ENCODE data around the gene RAB19. TPM values are rescaled to one million over a fixed set of nuclear protein-coding genes. Genes with fewer than 3 reads are reported as not detected.

Gene RAB19
- total and polyA plus RNA-seq, 12 donors = not detected

- H3K27ac ChIP-seq = no peak overlapping the region
- no peaks in the 10 kb centered on the region for H3K9me3 ChIP-seq
- TF ChIP-seq, protein P1, sequence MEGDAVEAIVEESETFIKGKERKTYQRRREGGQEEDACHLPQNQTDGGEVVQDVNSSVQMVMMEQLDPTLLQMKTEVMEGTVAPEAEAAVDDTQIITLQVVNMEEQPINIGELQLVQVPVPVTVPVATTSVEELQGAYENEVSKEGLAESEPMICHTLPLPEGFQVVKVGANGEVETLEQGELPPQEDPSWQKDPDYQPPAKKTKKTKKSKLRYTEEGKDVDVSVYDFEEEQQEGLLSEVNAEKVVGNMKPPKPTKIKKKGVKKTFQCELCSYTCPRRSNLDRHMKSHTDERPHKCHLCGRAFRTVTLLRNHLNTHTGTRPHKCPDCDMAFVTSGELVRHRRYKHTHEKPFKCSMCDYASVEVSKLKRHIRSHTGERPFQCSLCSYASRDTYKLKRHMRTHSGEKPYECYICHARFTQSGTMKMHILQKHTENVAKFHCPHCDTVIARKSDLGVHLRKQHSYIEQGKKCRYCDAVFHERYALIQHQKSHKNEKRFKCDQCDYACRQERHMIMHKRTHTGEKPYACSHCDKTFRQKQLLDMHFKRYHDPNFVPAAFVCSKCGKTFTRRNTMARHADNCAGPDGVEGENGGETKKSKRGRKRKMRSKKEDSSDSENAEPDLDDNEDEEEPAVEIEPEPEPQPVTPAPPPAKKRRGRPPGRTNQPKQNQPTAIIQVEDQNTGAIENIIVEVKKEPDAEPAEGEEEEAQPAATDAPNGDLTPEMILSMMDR (IDR thresholded peaks at IDR 0.05) = no peak
- H3K27me3 ChIP-seq = peaks cover 0 to 9% (median 0%) of the 10 kb centered on the region in 7 donors
- DNase-seq (no peak), ATAC-seq (peak in 1 of 8 donors; percentile 59)
- no peak overlapping the region for H3K4me3 ChIP-seq
- intact Hi-C loops (cut with DNase I) = no loop called here
- WGBS, 2 donors = 85 to 88% methylated on average over 6 of the region's 6 CpGs
- H3K4me1 ChIP-seq = peaks cover 0 to 10% (median 0%) of the 10 kb centered on the region in 9 donors
- H3K36me3 ChIP-seq = peaks cover 0 to 3% (median 0%) of the 10 kb centered on the region in 9 donors
Measured at GRCh38 chr7:140426130-140426529, 22.3 kb downstream of the RAB19 start.

GRCh38 chr7:140433396-140433795 is 29.5 kb downstream of the RAB19 start:
- Histone ChIP-seq H3K27ac (no peak overlapping the region), H3K4me1 (peaks cover 0 to 8% (median 0%) of the 10 kb centered on the region in 9 donors), H3K27me3 (peaks cover 0 to 14% (median 0%) of the 10 kb centered on the region in 7 donors), H3K36me3 (no peaks in the 10 kb centered on the region), H3K9me3 (no peaks in the 10 kb centered on the region), H3K4me3 (no peak overlapping the region)
- ATAC-seq (no peak), DNase-seq (no peak)
- TF ChIP-seq, protein P1 (IDR thresholded peaks at IDR 0.05) = no peak
- 86 to 89% methylated on average over 3 of the region's 3 CpGs for WGBS, 2 donors
- intact Hi-C loops (cut with DNase I) = no loop called here

DNA sequence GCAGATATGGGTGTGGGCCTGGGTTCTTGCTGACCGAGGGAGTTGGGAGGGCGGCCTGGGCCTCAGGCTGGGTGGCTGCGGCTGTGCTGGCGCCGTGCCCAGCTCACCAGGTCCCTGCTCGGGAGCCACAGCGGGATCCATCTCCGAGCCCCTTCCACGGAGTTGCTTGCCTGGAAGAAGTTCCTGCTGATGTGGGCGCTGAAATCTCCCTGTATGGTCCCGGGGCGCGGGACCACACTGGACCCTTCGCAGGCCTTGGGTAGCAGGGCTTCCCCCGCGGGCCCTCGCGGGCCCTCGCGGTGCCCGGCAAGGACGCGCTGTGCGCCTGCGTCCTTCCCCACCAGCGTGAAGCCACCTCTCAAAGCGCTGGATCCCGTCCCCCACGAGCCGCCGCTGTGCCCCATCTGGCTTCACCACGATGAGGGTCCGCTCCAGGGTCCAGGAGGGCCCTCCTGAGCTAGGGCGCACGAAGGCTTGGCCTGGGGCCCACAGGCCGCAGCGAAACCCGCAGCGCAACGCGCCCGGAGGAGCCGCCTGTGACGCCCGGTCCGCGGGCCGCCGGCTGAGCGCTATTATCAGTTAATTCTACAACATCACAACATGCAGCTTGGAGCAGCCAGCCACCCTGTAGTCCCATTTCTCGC is 31.5 kb downstream of the RAB19 start:
- 30 to 38% methylated on average over 51 of the region's 51 CpGs for WGBS, 2 donors
- intact Hi-C loops (cut with DNase I) = no loop called here
- peak overlapping the region in 1 of 10 donors; percentile 9 for H3K27ac ChIP-seq
- H3K36me3 ChIP-seq = no peaks in the 10 kb centered on the region
- peak in 5 of 8 donors; percentile 17 to 80 (median 55) for ATAC-seq
- H3K9me3 ChIP-seq = no peaks in the 10 kb centered on the region
- H3K27me3 ChIP-seq = peaks cover 0 to 14% (median 0%) of the 10 kb centered on the region in 7 donors
- peak overlapping the region in 8 of 10 donors; percentile 16 to 45 (median 34) for H3K4me3 ChIP-seq
- H3K4me1 ChIP-seq = peaks cover 0 to 8% (median 0%) of the 10 kb centered on the region in 9 donors
- TF ChIP-seq, protein P1 (IDR thresholded peaks at IDR 0.05) = no peak
- peak in 1 of 2 donors; percentile 15 for DNase-seq

DNA sequence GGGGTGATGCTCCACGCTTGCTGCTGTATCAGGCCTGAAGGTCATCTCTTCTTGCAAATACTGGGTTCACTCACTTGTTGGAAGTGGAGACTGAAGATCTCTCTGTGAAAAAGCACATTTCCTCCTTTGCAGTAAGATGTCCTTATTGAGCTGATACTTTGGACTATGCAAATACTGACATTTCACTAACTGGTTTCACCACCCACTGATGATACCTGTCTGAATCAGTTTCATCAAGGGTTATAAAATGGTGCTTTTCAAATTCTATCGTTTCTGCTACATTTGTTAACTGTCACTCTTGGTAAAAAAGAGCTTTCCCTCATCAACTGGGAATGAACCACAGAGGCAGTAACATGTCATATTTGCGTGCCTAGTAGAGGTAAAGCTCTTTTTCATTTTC is 35.5 kb downstream of the RAB19 start:
- Histone ChIP-seq H3K36me3 (no peaks in the 10 kb centered on the region), H3K4me1 (peaks cover 0 to 8% (median 0%) of the 10 kb centered on the region in 9 donors), H3K27me3 (peaks cover 0 to 14% (median 0%) of the 10 kb centered on the region in 7 donors), H3K9me3 (no peaks in the 10 kb centered on the region), H3K27ac (no peak overlapping the region), H3K4me3 (no peak overlapping the region)
- intact Hi-C loops (cut with DNase I) = no loop called here
- TF ChIP-seq, protein P1 (IDR thresholded peaks at IDR 0.05) = no peak
- 89 to 93% methylated on average over 3 of the region's 3 CpGs for WGBS, 2 donors
- no peak for DNase-seq
- no peak for ATAC-seq

Data from heart right ventricle (tissue), 16 donors.